Heart left ventricle (tissue), 16 donors: ENCODE data around the gene UBB. TPM values are rescaled to one million over a fixed set of nuclear protein-coding genes. Genes with fewer than 3 reads are reported as not detected.
A peak's percentile ranks its signal among the peaks of the same experiment; 100 is the strongest.

Experiments used
- ATAC-seq, 4 donors: fragments of 200-7000 bp; cut with Tn5 transposase; one replicate each; pipeline ENCODE4 v1.9.1; 2020 to 2022; ENCODE audit warnings: moderate library complexity in 4 of 4, mild to moderate bottlenecking in 3 of 4, moderate number of reproducible peaks in 1 of 4
- DNase-seq, 5 donors: peaks; one replicate each; pipeline ENCODE4 v3.0.0-alpha.2; 2020
- H3K27ac ChIP-seq, 12 donors: fragments of 200-600 bp; sonication (generic) in 4 of 12; one replicate each; pipeline versions ENCODE4 v1.5.0 to v1.8.0; 2016 to 2022; ENCODE audit warnings: mild to moderate bottlenecking in 2 of 12
- H3K27me3 ChIP-seq, 9 donors: fragments of 200-600 bp; sonication (generic) in 2 of 9; one replicate each; pipeline versions ENCODE4 v1.5.1 to v1.8.0; 2016 to 2022; ENCODE audit warnings: mild to moderate bottlenecking in 3 of 9
- H3K36me3 ChIP-seq, 9 donors: fragments of 200-600 bp; sonication (generic) in 2 of 9; one replicate each; pipeline versions ENCODE4 v1.5.0 to v1.8.0; 2018 to 2022; ENCODE audit warnings: mild to moderate bottlenecking in 2 of 9
- H3K4me1 ChIP-seq, 12 donors: fragments of 200-600 bp; sonication (generic) in 4 of 12; one replicate each; pipeline versions ENCODE4 v1.5.0 to v1.8.0; 2016 to 2022; ENCODE audit warnings: mild to moderate bottlenecking in 3 of 12
- H3K4me3 ChIP-seq, 12 donors: fragments of 200-600 bp; sonication (generic) in 4 of 12; one replicate each; pipeline versions ENCODE4 v1.5.0 to v1.8.0; 2017 to 2022; ENCODE audit warnings: mild to moderate bottlenecking in 9 of 12, moderate library complexity in 4 of 12
- H3K9me3 ChIP-seq, 12 donors: fragments of 200-600 bp; sonication (generic) in 4 of 12; one replicate each; pipeline versions ENCODE4 v1.5.0 to v1.8.0; 2016 to 2022; ENCODE audit warnings: mild to moderate bottlenecking in 1 of 12
- CTCF ChIP-seq, 12 donors: fragments of 200-600 bp; sonication (generic) in 4 of 12; IDR thresholded peaks; one replicate each; pipeline versions ENCODE4 v1.5.0 to v1.8.0; 2018 to 2022; ENCODE audit warnings: antibody characterized with exemption in 12 of 12, mild to moderate bottlenecking in 5 of 12
- POLR2A ChIP-seq, 2 donors: fragments of 450-650 bp; IDR thresholded peaks; one replicate each; pipeline ENCODE4 v1.6.1; 2017; ENCODE audit warnings: antibody characterized with exemption in 2 of 2, mild to moderate bottlenecking in 2 of 2, moderate library complexity in 2 of 2
- WGBS, 4 donors: extraction: QIAGEN DNeasy Blood & Tissue Kit in 2 of 4; methylation state at CpG; one replicate each; pipeline versions ENCODE4 v1.1.5 to v1.1.7; 2013 to 2018; 5-methylcytosine and 5-hydroxymethylcytosine counted together
- intact Hi-C, 10 donors: fragments of 100-400 bp; cut with DNase I; formaldehyde crosslinking; loops; one replicate each; pipeline versions ENCODE4 v1.11.1 to v1.14.2; 2022
- polyA plus RNA-seq, 2 donors: library from polyadenylated mRNA; stranded (reverse); fragments of 200-250 nt; gene quantifications; one replicate each; pipeline ENCODE4 v1.2.3, GENCODE V29; 2013
- total RNA-seq, 9 donors: library from RNA; depleted of rRNA in 2 of 9; stranded (reverse); fragments of >200 nt in 2 of 9; fragmentation: NEBNext Ultra II Directional in 3 of 9; extraction: Animal tissue kit (Norgen Biotek cat#: 25700) in 3 of 9; gene quantifications; one replicate each; pipeline versions ENCODE4 v1.1.0 to v1.2.4, GENCODE V29; 2016 to 2023
- donor health status: ischemic (EF 13 %, LVEDD 7.1; RV severe dilation, severe dysfunction).
- donor health status: healthy with polysubstance abuse.
- donor health status: DM: no; HTN: yes; CAD: no.
- donor health status: DM: no; HTN: no; CAD: no.
- donor health status: ischemic (EF 25% LVEDD 6.9; RV normal size, moderate dysfunction).
- donor health status: ischemic (EF 25% LVEDD 5.7; RV mildly dilated, moderate dysfunction).
- donor health status: healthy.
- donor health status: DM: yes; HTN: yes; CAD: no.
- donor health status: ischemic (EF 35%, LVEDD 5.7; RV mildly dilated, moderate dysfunction).
- donor health status: nonischemic (EF 11% LVEDD 7.7; RV severe dilation, severe dysfunction).
- donor health status: DM: yes; HTN: yes; CAD: no.
- donor health status: PGD.
- donor health status: ischemic (EF 29% LVEDD 5.4; RV normal size, mild dysfunction).
- donor health status: nonischemic (EF 23%, LVEDD 6.1; RV moderate dilation, normal function).

UBB gene
- total and polyA plus RNA-seq, 11 donors = 665 to 2,180 (median 1,294) TPM

GRCh38 chr17:16346721-16347271, 34.1 kb upstream of the UBB start:
- no peak for DNase-seq
- ATAC-seq = no peak
- H3K4me1 ChIP-seq = peaks cover 0 to 3% (median 0%) of the 10 kb centered on the region in 12 donors
- no peaks in the 10 kb centered on the region for H3K9me3 ChIP-seq
- no peak overlapping the region for H3K27ac ChIP-seq
- peaks cover 0 to 2% (median 0%) of the 10 kb centered on the region in 9 donors for H3K27me3 ChIP-seq
- WGBS, 4 donors = 95 to 98% (median 96%) methylated on average over 6 of the region's 6 CpGs
- intact Hi-C loops = no loop called here
- TF ChIP-seq POLR2A (IDR thresholded peaks at IDR 0.05) = no peak
- no peak for TF ChIP-seq CTCF (IDR thresholded peaks at IDR 0.05)
- peaks cover 0 to 36% (median 7%) of the 10 kb centered on the region in 9 donors for H3K36me3 ChIP-seq
- H3K4me3 ChIP-seq = no peak overlapping the region

DNA sequence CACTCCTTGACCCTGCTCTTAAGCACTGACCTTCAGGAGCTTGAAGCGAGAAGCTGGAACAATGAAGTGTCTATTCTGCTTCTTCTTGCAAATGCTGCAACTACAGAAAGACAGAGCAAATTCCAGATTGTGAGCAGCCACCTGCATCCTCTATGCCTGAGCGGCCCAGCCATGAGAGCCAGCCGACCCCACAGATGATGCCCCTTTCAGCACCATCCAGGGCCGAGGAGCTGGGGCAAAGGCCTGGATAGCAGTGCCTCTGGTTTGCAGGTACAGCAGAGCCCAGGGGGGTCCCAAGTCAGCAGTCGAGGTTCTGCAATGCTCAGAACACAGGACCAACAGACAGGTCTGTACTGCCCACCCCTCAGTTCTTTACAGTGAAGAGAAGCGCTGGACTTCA, 32.3 kb upstream of the UBB start:
- Histone ChIP-seq H3K36me3 (peaks cover 0 to 21% (median 6%) of the 10 kb centered on the region in 9 donors), H3K4me3 (no peak overlapping the region), H3K27ac (no peak overlapping the region), H3K9me3 (no peaks in the 10 kb centered on the region), H3K27me3 (peaks cover 0 to 14% (median 0%) of the 10 kb centered on the region in 9 donors), H3K4me1 (peaks cover 0 to 17% (median 7%) of the 10 kb centered on the region in 12 donors)
- ATAC-seq (no peak), DNase-seq (no peak)
- TF ChIP-seq POLR2A (IDR thresholded peaks at IDR 0.05) (no peak), CTCF (IDR thresholded peaks at IDR 0.05) (no peak)
- intact Hi-C loops = no loop called here
- WGBS, 4 donors = 90 to 97% (median 94%) methylated on average over 6 of the region's 6 CpGs

DNA sequence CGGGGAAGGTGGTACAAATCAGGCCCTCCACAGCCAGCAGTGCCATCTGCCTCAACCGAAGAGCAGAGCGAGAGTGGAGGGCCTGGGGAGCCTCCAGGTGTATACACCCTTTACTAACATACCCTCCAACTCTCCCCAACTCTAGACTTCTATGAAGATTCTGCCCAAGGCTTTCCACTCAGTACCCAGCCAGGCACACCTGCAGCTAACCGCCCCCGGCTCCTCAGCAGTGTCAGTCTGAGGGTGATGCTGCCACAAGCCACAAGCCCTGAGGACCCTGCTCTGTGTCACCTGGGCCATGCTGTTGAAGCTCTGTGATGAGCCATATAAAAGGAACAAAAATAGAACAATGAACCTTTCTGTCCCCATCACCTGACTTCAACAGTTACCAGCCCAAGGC, 31.5 kb upstream of the UBB start:
- no peaks in the 10 kb centered on the region for H3K9me3 ChIP-seq
- intact Hi-C loops = no loop called here
- 90 to 97% (median 94%) methylated on average over 5 of the region's 5 CpGs for WGBS, 4 donors

DNA sequence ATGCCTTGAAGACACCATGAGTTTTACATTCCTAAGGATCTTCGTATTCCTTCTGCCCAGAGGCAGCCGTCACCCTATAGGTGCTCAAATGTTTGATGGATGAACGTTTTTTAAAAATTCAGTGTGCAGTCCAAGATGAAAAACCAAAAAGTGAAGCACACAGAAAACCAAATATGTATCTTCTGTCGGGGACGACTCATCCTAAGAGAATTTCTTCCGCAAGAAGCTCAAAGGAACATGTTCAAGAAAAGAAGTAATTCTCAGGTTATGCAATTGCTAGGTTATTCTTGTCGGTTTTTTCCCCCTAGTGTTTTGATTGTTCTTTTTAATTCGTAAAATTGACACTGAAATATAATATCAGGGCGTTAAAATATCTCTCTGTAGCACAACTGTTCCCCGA, 29.1 kb upstream of the UBB start:
- intact Hi-C loops = no loop called here

More for the DNA sequence above, 31.5 kb upstream of the UBB start:
- Histone ChIP-seq H3K4me1 (peaks cover 0 to 19% (median 7%) of the 10 kb centered on the region in 12 donors), H3K27ac (no peak overlapping the region), H3K4me3 (no peak overlapping the region), H3K27me3 (peaks cover 0 to 14% (median 0%) of the 10 kb centered on the region in 9 donors), H3K36me3 (peaks cover 0 to 14% (median 0%) of the 10 kb centered on the region in 9 donors)
- no peak for DNase-seq
- ATAC-seq = no peak
- TF ChIP-seq CTCF (IDR thresholded peaks at IDR 0.05) (no peak), POLR2A (IDR thresholded peaks at IDR 0.05) (no peak)

More for the DNA sequence above, 29.1 kb upstream of the UBB start:
- 53 to 59% (median 54%) methylated on average over 10 of the region's 10 CpGs for WGBS, 4 donors
- ATAC-seq (no peak), DNase-seq (no peak)
- peaks cover 0 to 14% (median 0%) of the 10 kb centered on the region in 9 donors for H3K27me3 ChIP-seq
- peak overlapping the region in 11 of 12 donors; percentile 50 to 85 (median 68) for H3K4me3 ChIP-seq
- H3K9me3 ChIP-seq = no peaks in the 10 kb centered on the region
- peaks cover 0 to 12% (median 0%) of the 10 kb centered on the region in 9 donors for H3K36me3 ChIP-seq
- no peak overlapping the region for H3K27ac ChIP-seq
- H3K4me1 ChIP-seq = peaks cover 0 to 19% (median 7%) of the 10 kb centered on the region in 12 donors
- TF ChIP-seq CTCF (IDR thresholded peaks at IDR 0.05) (no peak), POLR2A (IDR thresholded peaks at IDR 0.05) (no peak)
